HepG2 (cell line): ENCODE data around the gene MINDY3.

ENCODE experiments used
- EZH2 ChIP-seq: conservative IDR thresholded peaks from 2 replicates; pipeline ENCODE4 v1.6.1; 2012; ENCODE audit warnings: mild to moderate bottlenecking, low read depth, low read length, moderate library complexity
- MATR3 ChIP-seq: sonication (generic); formaldehyde crosslinking; IDR thresholded peaks from 2 replicates; pipeline ENCODE4 v1.4.0; 2020; ENCODE audit warnings: missing genetic modification reagents
- NR3C1 ChIP-seq: sonication (generic); formaldehyde crosslinking; IDR thresholded peaks from 2 replicates; pipeline ENCODE4 v1.4.0; 2020; ENCODE audit warnings: missing genetic modification reagents
- STAG1 ChIP-seq: sonication (generic); formaldehyde crosslinking; IDR thresholded peaks from 2 replicates; pipeline ENCODE4 v1.4.0; 2020; ENCODE audit warnings: missing genetic modification reagents
- ZNF281 ChIP-seq: sonication (generic); formaldehyde crosslinking; IDR thresholded peaks from 2 replicates; pipeline ENCODE4 v1.4.0; 2020; ENCODE audit warnings: missing genetic modification reagents, borderline replicate concordance
- ZNF790 ChIP-seq: sonication (generic); formaldehyde crosslinking; IDR thresholded peaks from 2 replicates; pipeline ENCODE4 v1.8.0; 2022; ENCODE audit warnings: missing genetic modification reagents, mild to moderate bottlenecking, borderline replicate concordance
- TF ChIP-seq, protein P1 (sequence below): sonication (generic); formaldehyde crosslinking; IDR thresholded peaks from 2 replicates; pipeline ENCODE4 v1.5.0; 2020; ENCODE audit warnings: mild to moderate bottlenecking, missing genetic modification reagents, moderate library complexity

DNA sequence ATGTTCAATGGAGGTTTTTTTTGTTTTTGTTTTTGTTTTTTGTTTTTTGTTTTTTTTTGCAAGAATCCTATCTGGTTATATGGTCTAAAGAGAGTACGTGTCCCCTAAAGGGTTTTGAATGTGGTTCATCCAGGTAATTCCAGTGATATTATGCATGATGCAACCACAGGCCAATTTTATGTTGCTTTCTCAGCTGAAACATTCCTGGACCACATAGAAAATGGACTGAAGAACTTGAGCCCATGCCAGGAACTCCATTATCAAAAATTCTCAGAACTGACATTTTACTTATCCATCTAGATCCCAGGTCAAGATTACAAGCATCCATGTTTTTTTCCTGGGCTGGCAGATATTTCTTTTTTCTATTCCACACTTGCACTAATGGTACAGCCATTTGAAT lies 11.5 kb upstream of the MINDY3 start:
- TF ChIP-seq, protein P1, sequence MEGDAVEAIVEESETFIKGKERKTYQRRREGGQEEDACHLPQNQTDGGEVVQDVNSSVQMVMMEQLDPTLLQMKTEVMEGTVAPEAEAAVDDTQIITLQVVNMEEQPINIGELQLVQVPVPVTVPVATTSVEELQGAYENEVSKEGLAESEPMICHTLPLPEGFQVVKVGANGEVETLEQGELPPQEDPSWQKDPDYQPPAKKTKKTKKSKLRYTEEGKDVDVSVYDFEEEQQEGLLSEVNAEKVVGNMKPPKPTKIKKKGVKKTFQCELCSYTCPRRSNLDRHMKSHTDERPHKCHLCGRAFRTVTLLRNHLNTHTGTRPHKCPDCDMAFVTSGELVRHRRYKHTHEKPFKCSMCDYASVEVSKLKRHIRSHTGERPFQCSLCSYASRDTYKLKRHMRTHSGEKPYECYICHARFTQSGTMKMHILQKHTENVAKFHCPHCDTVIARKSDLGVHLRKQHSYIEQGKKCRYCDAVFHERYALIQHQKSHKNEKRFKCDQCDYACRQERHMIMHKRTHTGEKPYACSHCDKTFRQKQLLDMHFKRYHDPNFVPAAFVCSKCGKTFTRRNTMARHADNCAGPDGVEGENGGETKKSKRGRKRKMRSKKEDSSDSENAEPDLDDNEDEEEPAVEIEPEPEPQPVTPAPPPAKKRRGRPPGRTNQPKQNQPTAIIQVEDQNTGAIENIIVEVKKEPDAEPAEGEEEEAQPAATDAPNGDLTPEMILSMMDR (CRISPR knock-in tag), result no peak
- no peak for TF ChIP-seq ZNF790
- TF ChIP-seq ZNF281 (CRISPR knock-in tag), result no peak
- no peak for TF ChIP-seq MATR3 (CRISPR knock-in tag)
- TF ChIP-seq STAG1 (CRISPR knock-in tag), result no peak
- no peak for TF ChIP-seq EZH2
- TF ChIP-seq NR3C1 (CRISPR knock-in tag), result no peak
